GM19467 (cell line): ENCODE results near the gene EID2.

Experiments
- ATAC-seq: cut with Tn5 transposase; IDR thresholded peaks from one replicate; pipeline ENCODE4 v1.9.1; 2021; ENCODE audit warnings: mild to moderate bottlenecking, moderate library complexity; ENCODE audit not compliant: unreplicated experiment

EID2 gene

GRCh38 chr19:39506598-39506943 is 33.4 kb downstream of the EID2 start:
- no peak for ATAC-seq

DNA sequence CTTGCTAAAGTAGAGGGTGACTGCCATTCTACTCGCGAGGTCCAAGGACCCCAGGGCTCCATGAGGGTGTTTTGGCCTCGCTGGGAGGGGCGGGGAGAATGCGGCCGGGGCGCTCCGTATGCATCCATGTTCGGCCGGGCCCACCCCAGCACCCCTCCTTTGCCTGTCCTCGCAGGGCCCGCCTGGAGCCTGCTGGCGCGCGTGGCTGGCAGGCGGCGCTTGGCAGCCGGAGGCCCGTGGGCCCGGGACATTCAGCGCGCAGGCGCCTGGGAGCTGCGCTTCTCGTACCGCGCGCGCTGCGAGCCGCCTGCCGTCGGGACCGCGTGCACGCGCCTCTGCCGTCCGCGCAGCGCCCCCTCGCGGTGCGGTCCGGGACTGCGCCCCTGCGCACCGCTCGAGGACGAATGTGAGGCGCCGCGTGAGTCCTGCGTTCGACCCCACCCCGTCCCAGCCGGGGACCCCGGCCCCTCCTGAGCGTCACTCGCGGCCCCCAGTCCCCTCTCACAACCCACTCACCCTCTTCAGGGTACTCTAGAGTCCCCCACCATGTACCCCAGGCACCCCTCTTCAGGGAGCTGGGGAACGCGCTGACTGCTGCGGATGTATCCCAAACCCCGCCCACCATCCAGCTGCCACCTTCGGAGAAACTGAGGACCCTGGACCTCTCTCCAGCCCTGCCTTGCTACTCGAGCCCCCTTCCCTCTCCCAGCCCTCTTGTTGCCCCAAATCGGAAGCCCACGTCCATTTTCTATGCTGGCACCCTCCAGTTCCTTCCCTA is 37.1 kb downstream of the EID2 start:
- ATAC-seq = no peak

- no peak for ATAC-seq
These were observed 38.6 kb downstream of the EID2 start for GRCh38 chr19:39501340-39501739.

GRCh38 chr19:39500543-39500942 is 39.4 kb downstream of the EID2 start:
- ATAC-seq = no peak

- ATAC-seq = no peak
These were observed 40.0 kb downstream of the EID2 start for GRCh38 chr19:39499932-39500331.

- ATAC-seq = no peak
These were observed 40.9 kb downstream of the EID2 start, which contains the start of gene DLL3 for GRCh38 chr19:39498798-39499642. Gene DLL3 (plus strand): TSS chr19:39498947. CDS start chr19:39498975, 28 bp downstream.

GRCh38 chr19:39497996-39498797 is 41.8 kb downstream of the EID2 start:
- ATAC-seq = no peak

DNA sequence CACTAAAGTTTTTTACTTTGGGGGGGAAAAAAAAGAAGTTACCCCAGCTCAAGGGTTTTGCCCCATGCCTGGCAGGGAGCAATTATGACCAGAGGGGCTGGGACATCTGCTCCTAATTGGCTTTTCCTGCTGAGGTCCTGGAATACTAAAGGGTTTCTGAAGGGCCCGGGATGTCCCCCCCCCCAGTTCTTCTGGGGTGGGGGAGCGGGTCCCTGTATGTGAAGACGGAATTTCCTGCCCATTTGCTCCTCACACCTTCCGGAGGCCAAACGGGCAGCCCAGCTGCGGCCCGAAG is 42.3 kb downstream of the EID2 start:
- no peak for ATAC-seq

GRCh38 chr19:39496063-39496462 is 43.9 kb downstream of the EID2 start:
- no peak for ATAC-seq

DNA sequence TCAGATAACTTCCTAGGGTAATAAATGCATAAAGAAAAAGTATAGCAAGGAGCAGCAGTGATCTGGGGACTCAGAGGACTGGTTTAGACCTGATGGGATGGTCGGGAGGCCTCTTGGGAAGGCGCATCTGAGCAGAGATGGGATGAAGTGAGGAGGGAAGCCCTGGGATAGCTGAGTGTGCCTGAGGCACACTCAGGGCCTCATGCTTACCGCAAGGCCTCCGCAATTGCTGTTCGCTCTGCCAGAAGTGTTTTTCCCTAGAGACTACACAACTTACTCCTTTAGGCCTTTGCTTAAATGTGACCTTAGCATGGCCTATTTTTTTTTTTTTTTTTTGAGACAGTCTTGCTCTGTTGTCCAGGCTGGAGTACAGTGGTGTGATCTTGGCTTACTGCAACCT is 45.3 kb downstream of the EID2 start:
- ATAC-seq = no peak

DNA sequence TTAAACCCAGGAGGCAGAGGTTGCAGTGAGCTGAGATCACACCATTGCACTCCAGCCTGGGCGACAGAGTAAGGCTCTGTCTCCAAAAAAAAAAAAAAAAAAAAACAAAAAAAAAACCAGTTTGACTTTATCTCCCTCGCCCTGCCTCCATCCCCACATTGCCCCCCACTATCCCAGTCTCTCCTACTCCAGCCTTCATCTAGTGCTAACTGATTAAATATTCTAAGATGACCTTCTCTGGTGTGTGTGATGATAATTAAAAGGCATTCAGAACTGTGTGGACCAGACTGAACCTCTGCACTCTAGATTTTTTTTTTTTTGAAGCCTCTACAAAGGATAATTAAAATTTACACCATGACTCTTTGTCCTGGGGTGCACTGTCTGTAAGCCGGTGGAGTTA is 47.2 kb downstream of the EID2 start:
- no peak for ATAC-seq

- ATAC-seq = no peak
These were observed 47.7 kb downstream of the EID2 start for GRCh38 chr19:39492225-39492624.

GRCh38 chr19:39489756-39490155 is 50.2 kb downstream of the EID2 start:
- ATAC-seq = no peak
